ENCODE measurements around the gene ALX4. TPM values are rescaled to one million over a fixed set of nuclear protein-coding genes. Genes with fewer than 3 reads are reported as not detected.

ALX4 gene
- total and polyA plus RNA-seq, 2 donors (not counting 1 experiment from before 2014, with no cell fraction given) = not detected

DNA sequence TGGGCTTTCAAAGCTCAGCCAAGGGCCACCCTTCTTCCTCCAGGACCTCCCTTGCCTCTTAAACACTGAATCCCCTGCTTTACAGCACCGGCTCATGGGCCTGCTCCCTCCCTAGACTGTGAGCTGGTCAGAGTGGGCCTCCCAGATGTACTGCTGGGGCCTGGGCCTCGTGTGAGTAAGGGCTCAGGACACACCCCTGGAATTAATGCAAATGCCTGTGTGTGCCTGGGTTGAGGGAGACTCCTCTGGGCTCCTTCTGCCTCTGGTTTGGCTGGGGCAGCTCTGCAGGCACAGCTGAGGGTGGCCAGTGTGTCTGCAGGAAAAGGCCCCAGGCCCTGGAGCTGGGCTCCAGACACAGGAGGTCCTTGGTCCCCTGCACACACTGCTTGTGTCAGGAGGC, 24.2 kb downstream of the ALX4 start:
- no peak for ATAC-seq (ENCODE audit: low read depth)
- WGBS (ENCODE audit: insufficient coverage) = 83% methylated on average over 2 of the region's 2 CpGs

DNA sequence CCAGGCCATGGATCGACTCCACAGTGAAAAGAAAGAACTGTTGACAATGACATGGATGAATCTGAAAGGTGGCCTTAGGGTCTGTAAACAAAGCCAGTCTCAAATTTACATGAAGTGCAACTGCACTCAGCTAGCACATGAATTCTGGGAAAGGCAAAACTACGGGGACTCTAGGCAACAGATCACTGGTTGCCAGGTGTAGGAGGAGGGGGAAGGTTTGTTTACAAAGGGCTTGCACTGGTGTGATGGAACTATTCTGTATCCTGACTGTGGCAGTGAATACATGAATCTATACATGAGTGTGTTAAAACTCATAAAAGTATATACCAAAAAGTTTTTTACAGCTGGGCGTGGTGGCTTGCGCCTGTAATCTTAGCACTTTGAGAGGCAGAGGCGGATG, 27.3 kb downstream of the ALX4 start:
- H3K4me3 Mint-ChIP-seq = no peak overlapping the region
- H2AFZ ChIP-seq (ENCODE audit: insufficient read depth, low read depth, low read length, poor library complexity, severe bottlenecking) = no peak overlapping the region
- DNase-seq = no peak
- no peak overlapping the region for H3K4me2 ChIP-seq (replicated peaks; ENCODE audit: low read depth, low read length, poor library complexity, severe bottlenecking)
- ChIA-PET CTCF (no interaction called here), POLR2A (no interaction called here)
- peaks cover 9% of the 10 kb centered on the region for H3K27me3 Mint-ChIP-seq
- no peak for ATAC-seq (ENCODE audit: low read depth)
- H3K9ac ChIP-seq (ENCODE audit: low read length) = no peak overlapping the region
- TF ChIP-seq, protein P1, sequence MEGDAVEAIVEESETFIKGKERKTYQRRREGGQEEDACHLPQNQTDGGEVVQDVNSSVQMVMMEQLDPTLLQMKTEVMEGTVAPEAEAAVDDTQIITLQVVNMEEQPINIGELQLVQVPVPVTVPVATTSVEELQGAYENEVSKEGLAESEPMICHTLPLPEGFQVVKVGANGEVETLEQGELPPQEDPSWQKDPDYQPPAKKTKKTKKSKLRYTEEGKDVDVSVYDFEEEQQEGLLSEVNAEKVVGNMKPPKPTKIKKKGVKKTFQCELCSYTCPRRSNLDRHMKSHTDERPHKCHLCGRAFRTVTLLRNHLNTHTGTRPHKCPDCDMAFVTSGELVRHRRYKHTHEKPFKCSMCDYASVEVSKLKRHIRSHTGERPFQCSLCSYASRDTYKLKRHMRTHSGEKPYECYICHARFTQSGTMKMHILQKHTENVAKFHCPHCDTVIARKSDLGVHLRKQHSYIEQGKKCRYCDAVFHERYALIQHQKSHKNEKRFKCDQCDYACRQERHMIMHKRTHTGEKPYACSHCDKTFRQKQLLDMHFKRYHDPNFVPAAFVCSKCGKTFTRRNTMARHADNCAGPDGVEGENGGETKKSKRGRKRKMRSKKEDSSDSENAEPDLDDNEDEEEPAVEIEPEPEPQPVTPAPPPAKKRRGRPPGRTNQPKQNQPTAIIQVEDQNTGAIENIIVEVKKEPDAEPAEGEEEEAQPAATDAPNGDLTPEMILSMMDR (IDR thresholded peaks at IDR 0.05) = no peak
- TF ChIP-seq EZH2 (IDR thresholded peaks at IDR 0.05; ENCODE audit: borderline replicate concordance, insufficient read depth, low read depth, low read length, poor library complexity, severe bottlenecking) = no peak
- H3K4me1 Mint-ChIP-seq = no peaks in the 10 kb centered on the region
- H3K27me3 ChIP-seq (replicated peaks in 1 of 4; ENCODE audit: control extremely low read depth in 1 of 4, control insufficient read depth in 3 of 4, insufficient read depth in 4 of 4, low read length in 3 of 4) = peaks cover 0 to 3% (median 0%) of the 10 kb centered on the region in 4 experiments
- whole genome bisulfite sequencing (ENCODE audit: insufficient coverage) = 82% methylated on average over 5 of the region's 5 CpGs
- H3K27ac ChIP-seq (ENCODE audit: low read length in 2 of 2) = no peak overlapping the region
- intact Hi-C loops (cut with micrococcal nuclease) = loop anchor here (10.0 kb wide), 2 partner anchors 442 to 822 kb away; partner anchors contain the start of gene TSPAN18
- no peaks in the 10 kb centered on the region for H3K9me3 ChIP-seq (ENCODE audit: control extremely low read depth in 1 of 3, control insufficient read depth in 2 of 3, insufficient read depth in 1 of 3, low read length in 2 of 3)
- no peak overlapping the region for H3K4me3 ChIP-seq (ENCODE audit: control extremely low read depth in 1 of 5, extremely low read depth in 1 of 5, insufficient read depth in 1 of 5, low read depth in 2 of 5, low read length in 4 of 5)
- H3K9me3 Mint-ChIP-seq (ENCODE audit: insufficient read depth) = no peaks in the 10 kb centered on the region
- no peaks in the 10 kb centered on the region for H3K4me1 ChIP-seq (ENCODE audit: control insufficient read depth in 2 of 2, insufficient read depth in 2 of 2, low read length in 2 of 2)
- H3K27ac Mint-ChIP-seq = no peak overlapping the region
- H4K20me1 ChIP-seq (ENCODE audit: control insufficient read depth, insufficient read depth, low read length, poor library complexity, severe bottlenecking) = no peaks in the 10 kb centered on the region
- H3K36me3 ChIP-seq (replicated peaks in 1 of 2; ENCODE audit: control extremely low read depth in 1 of 2, control insufficient read depth in 1 of 2, extremely low read depth in 1 of 2, insufficient read depth in 2 of 2, low read length in 1 of 2) = no peaks in the 10 kb centered on the region
- no peaks in the 10 kb centered on the region for H3K79me2 ChIP-seq (ENCODE audit: control insufficient read depth, insufficient read depth, low read length)

More for the DNA sequence above, 24.2 kb downstream of the ALX4 start:
- Histone ChIP-seq H3K4me3 (ENCODE audit: control extremely low read depth in 1 of 5, extremely low read depth in 1 of 5, insufficient read depth in 1 of 5, low read depth in 2 of 5, low read length in 4 of 5) (no peak overlapping the region), H3K27me3 (replicated peaks in 1 of 4; ENCODE audit: control extremely low read depth in 1 of 4, control insufficient read depth in 3 of 4, insufficient read depth in 4 of 4, low read length in 3 of 4) (no peaks in the 10 kb centered on the region), H3K36me3 (replicated peaks in 1 of 2; ENCODE audit: control extremely low read depth in 1 of 2, control insufficient read depth in 1 of 2, extremely low read depth in 1 of 2, insufficient read depth in 2 of 2, low read length in 1 of 2) (no peaks in the 10 kb centered on the region), H4K20me1 (ENCODE audit: control insufficient read depth, insufficient read depth, low read length, poor library complexity, severe bottlenecking) (no peaks in the 10 kb centered on the region), H3K9ac (ENCODE audit: low read length) (no peak overlapping the region), H3K27ac (ENCODE audit: low read length in 2 of 2) (no peak overlapping the region), H3K9me3 (ENCODE audit: control extremely low read depth in 1 of 3, control insufficient read depth in 2 of 3, insufficient read depth in 1 of 3, low read length in 2 of 3) (no peaks in the 10 kb centered on the region), H3K79me2 (ENCODE audit: control insufficient read depth, insufficient read depth, low read length) (no peaks in the 10 kb centered on the region), H2AFZ (ENCODE audit: insufficient read depth, low read depth, low read length, poor library complexity, severe bottlenecking) (no peak overlapping the region), H3K4me2 (replicated peaks; ENCODE audit: low read depth, low read length, poor library complexity, severe bottlenecking) (no peak overlapping the region), H3K4me1 (ENCODE audit: control insufficient read depth in 2 of 2, insufficient read depth in 2 of 2, low read length in 2 of 2) (no peaks in the 10 kb centered on the region)
- H3K4me3 Mint-ChIP-seq = no peak overlapping the region
- DNase-seq = no peak
- intact Hi-C loops (cut with micrococcal nuclease) = loop anchor here (5.0 to 10.0 kb wide), 4 partner anchors 237 to 819 kb away; partner anchors contain the start of gene TSPAN18
- peaks cover 21% of the 10 kb centered on the region for H3K27me3 Mint-ChIP-seq
- TF ChIP-seq, protein P1 (IDR thresholded peaks at IDR 0.05) = no peak
- no peak for TF ChIP-seq EZH2 (IDR thresholded peaks at IDR 0.05; ENCODE audit: borderline replicate concordance, insufficient read depth, low read depth, low read length, poor library complexity, severe bottlenecking)
- ChIA-PET CTCF (interaction anchor here (0.7 to 4.4 kb wide), 16 partner anchors 9 to 684 kb away, joined by 3 to 34 read pairs (median 5); no protein-coding TSS in a partner anchor), POLR2A (no interaction called here)
- H3K4me1 Mint-ChIP-seq = no peaks in the 10 kb centered on the region
- H3K27ac Mint-ChIP-seq = no peak overlapping the region
- no peaks in the 10 kb centered on the region for H3K9me3 Mint-ChIP-seq (ENCODE audit: insufficient read depth)
